ENCODE measurements around the gene USP5.

USP5 gene

DNA sequence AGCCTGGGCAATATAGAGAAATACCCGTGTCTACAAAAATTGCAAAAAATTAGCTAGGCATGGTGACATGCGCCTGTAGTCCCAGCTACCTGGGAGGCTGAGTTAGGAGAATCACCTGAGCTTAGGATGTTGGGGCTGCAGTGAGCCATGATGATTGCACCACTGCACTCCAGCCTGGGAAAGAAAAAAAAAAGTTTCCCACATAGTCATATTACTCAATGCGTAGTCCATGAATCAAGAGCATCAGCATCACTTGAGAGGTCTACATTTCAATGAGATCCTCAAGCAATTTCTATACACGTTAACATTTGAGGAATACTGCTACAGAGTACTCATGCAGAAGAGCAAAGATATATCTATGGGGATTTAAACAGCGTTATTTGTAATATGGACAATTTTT lies 47.5 kb downstream of the USP5 start:
- H3K4me3 ChIP-seq (ENCODE audit: low read depth, low read length): no peak overlapping the region
- H3K36me3 ChIP-seq (ENCODE audit: control insufficient read depth, insufficient read depth, low read length): no peaks in the 10 kb centered on the region
- H2AFZ ChIP-seq: no peak overlapping the region
- H3K9ac ChIP-seq: no peak overlapping the region
- no peaks in the 10 kb centered on the region for H3K9me3 ChIP-seq (ENCODE audit: control insufficient read depth, low read length)
- TF ChIP-seq, protein P1, sequence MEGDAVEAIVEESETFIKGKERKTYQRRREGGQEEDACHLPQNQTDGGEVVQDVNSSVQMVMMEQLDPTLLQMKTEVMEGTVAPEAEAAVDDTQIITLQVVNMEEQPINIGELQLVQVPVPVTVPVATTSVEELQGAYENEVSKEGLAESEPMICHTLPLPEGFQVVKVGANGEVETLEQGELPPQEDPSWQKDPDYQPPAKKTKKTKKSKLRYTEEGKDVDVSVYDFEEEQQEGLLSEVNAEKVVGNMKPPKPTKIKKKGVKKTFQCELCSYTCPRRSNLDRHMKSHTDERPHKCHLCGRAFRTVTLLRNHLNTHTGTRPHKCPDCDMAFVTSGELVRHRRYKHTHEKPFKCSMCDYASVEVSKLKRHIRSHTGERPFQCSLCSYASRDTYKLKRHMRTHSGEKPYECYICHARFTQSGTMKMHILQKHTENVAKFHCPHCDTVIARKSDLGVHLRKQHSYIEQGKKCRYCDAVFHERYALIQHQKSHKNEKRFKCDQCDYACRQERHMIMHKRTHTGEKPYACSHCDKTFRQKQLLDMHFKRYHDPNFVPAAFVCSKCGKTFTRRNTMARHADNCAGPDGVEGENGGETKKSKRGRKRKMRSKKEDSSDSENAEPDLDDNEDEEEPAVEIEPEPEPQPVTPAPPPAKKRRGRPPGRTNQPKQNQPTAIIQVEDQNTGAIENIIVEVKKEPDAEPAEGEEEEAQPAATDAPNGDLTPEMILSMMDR (IDR thresholded peaks at IDR 0.05): no peak
- H3K27me3 ChIP-seq (ENCODE audit: control insufficient read depth, insufficient read depth, low read length): no peaks in the 10 kb centered on the region
- peaks cover 8% of the 10 kb centered on the region for H3K4me1 ChIP-seq
- no peaks in the 10 kb centered on the region for H3K79me2 ChIP-seq
- no peak overlapping the region for H3K27ac ChIP-seq
- H3K4me2 ChIP-seq (ENCODE audit: low read length): no peak overlapping the region

DNA sequence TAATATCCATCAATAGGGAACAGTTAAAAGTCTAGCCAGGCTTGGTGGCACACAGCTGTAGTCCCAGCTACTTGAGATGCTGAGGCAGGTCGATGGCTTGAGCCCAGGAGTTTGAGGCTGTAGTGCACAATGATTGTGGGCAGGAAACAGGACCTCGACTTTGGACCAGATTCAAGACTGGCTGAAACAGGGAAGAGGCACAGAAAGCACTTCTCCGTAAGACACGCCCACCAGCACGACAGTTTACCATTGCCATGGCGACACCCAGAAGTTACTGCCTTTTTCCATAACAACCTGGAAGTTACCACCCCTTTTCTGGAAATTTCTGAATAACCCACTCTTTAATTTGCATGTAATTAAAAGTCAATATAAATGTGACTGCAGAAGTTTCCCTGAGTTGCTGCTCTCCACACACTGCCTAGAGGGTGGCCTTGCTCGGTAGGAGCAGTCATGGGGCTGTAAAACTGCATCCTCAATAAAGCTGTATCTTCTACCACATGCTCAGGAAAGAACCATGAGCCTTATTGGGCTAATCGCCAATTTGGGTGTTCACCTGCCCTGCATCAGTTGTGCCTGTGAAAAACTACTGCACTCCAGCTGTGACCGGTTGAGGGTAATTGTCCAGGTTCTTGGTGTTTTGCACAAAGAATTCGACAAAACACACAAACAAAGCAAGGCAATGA lies 48.0 kb downstream of the USP5 start:
- Histone ChIP-seq H3K4me1 (peaks cover 8% of the 10 kb centered on the region), H3K4me3 (ENCODE audit: low read depth, low read length) (no peak overlapping the region), H2AFZ (no peak overlapping the region), H3K9ac (no peak overlapping the region), H3K4me2 (ENCODE audit: low read length) (no peak overlapping the region), H3K27ac (no peak overlapping the region), H3K27me3 (ENCODE audit: control insufficient read depth, insufficient read depth, low read length) (no peaks in the 10 kb centered on the region), H3K9me3 (ENCODE audit: control insufficient read depth, low read length) (no peaks in the 10 kb centered on the region), H3K79me2 (no peaks in the 10 kb centered on the region), H3K36me3 (ENCODE audit: control insufficient read depth, insufficient read depth, low read length) (no peaks in the 10 kb centered on the region)
- TF ChIP-seq, protein P1 (IDR thresholded peaks at IDR 0.05): no peak

DNA sequence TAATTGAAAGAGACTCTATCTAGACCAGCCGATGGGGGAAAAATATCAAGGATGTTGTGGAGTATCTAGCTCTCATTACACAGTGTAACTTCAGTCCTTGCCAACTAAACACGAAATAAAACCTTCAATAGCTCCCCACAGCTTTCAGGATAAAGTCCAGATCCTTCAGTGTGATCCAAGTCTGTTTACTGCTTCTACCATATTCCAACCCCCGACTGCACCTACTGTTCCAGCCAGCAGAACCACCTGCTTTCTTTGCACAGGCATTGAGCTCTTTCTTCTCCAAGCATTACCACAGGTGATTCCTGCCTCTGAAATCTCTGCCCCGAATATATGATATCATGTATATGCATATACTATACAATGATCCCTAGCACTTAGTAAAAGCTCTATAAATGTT lies 50.5 kb downstream of the USP5 start:
- Histone ChIP-seq H3K9me3 (ENCODE audit: control insufficient read depth, low read length) (no peaks in the 10 kb centered on the region), H3K27ac (no peak overlapping the region), H3K79me2 (no peaks in the 10 kb centered on the region), H3K4me3 (ENCODE audit: low read depth, low read length) (no peak overlapping the region), H3K27me3 (ENCODE audit: control insufficient read depth, insufficient read depth, low read length) (no peaks in the 10 kb centered on the region), H2AFZ (no peak overlapping the region), H3K4me1 (peaks cover 8% of the 10 kb centered on the region), H3K4me2 (ENCODE audit: low read length) (no peak overlapping the region), H3K36me3 (ENCODE audit: control insufficient read depth, insufficient read depth, low read length) (no peaks in the 10 kb centered on the region), H3K9ac (no peak overlapping the region)
- TF ChIP-seq, protein P1 (IDR thresholded peaks at IDR 0.05): no peak

DNA sequence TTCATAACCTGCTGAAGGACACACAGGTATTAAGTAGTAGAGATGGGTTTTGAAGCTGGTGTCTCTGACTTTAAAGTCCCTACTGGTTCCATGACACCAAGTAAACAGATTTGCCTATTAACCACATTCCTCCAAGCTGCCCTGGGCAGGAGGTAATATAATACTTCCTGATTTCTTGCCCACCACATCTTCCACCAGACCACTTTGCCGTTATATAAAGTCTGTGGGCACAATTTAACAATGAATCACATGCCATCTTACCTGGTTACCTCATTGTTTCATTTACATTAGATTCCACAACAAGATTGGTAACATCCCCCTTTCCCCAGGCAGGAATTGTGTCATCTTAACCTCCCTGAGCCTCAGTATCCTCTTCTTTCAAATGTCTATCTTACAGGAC lies 51.8 kb downstream of the USP5 start:
- Histone ChIP-seq H3K4me3 (ENCODE audit: low read depth, low read length) (peak overlapping the region; percentile 75), H3K4me1 (peaks cover 8% of the 10 kb centered on the region), H3K36me3 (ENCODE audit: control insufficient read depth, insufficient read depth, low read length) (no peaks in the 10 kb centered on the region), H2AFZ (peak overlapping the region; percentile 95), H3K9me3 (ENCODE audit: control insufficient read depth, low read length) (no peaks in the 10 kb centered on the region), H3K4me2 (ENCODE audit: low read length) (peak overlapping the region; percentile 87), H3K27me3 (ENCODE audit: control insufficient read depth, insufficient read depth, low read length) (no peaks in the 10 kb centered on the region), H3K79me2 (no peaks in the 10 kb centered on the region), H3K9ac (no peak overlapping the region), H3K27ac (no peak overlapping the region)
- TF ChIP-seq, protein P1 (IDR thresholded peaks at IDR 0.05): no peak

Data from parathyroid adenoma (tissue), 2 donors.